ENCODE results near the gene RSPO3. TPM values are rescaled to one million over a fixed set of nuclear protein-coding genes. Genes with fewer than 3 reads are reported as not detected.

The RSPO3 gene
- total RNA-seq, 1 donor from 2014 or later = 2.6 TPM

DNA sequence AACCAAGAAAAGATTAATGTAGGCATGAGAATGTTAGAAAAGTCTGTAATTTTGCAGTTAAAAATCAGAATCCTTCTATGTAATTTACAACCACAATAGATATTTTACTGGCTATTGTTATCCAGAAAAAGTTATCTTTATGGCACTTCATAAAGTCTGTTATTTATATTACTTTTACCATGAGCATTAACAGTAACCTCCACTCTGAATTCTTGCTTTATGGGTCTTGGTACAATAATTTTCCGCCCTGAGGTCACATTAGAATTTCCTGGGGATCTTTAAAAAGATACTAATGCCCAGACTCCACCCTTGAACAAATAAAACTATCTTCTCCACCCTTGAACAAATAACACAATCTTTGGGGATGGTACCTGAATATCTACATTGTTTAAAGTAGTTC, 9.6 kb downstream of the RSPO3 start:
- Mint-ChIP-seq H3K4me1 (ENCODE audit: low read depth, unreplicated experiment) (peaks cover 7% of the 10 kb centered on the region), H3K9me3 (ENCODE audit: unreplicated experiment) (peaks cover 2% of the 10 kb centered on the region), H3K36me3 (ENCODE audit: low read depth, unreplicated experiment) (no peaks in the 10 kb centered on the region), H3K4me3 (ENCODE audit: unreplicated experiment) (no peak overlapping the region), H3K27ac (ENCODE audit: unreplicated experiment) (no peak overlapping the region), H3K27me3 (ENCODE audit: low read depth, unreplicated experiment) (peaks cover 4% of the 10 kb centered on the region)
- Histone ChIP-seq H3K4me1 (ENCODE audit: insufficient read depth, low read length) (no peaks in the 10 kb centered on the region), H3K27me3 (ENCODE audit: insufficient read depth, low read length) (peaks cover 12% of the 10 kb centered on the region), H3K9ac (ENCODE audit: low read length) (no peak overlapping the region), H3K4me3 (ENCODE audit: insufficient read depth, low read depth, low read length) (no peak overlapping the region), H3K4me2 (ENCODE audit: low read length) (no peak overlapping the region), H3K79me2 (ENCODE audit: insufficient read depth, low read length) (no peaks in the 10 kb centered on the region), H3K27ac (ENCODE audit: low read depth, low read length) (no peak overlapping the region), H3K36me3 (ENCODE audit: insufficient read depth, low read length) (no peaks in the 10 kb centered on the region), H2AFZ (ENCODE audit: low read depth, low read length) (no peak overlapping the region), H3K9me3 (ENCODE audit: insufficient read depth, low read depth, low read length) (no peaks in the 10 kb centered on the region), H4K20me1 (ENCODE audit: insufficient read depth, low read length) (no peaks in the 10 kb centered on the region)
- DNase-seq (ENCODE audit: low read depth) (no peak), FAIRE-seq (no peak)
- no peak for TF ChIP-seq EZH2 (IDR thresholded peaks at IDR 0.05; ENCODE audit: insufficient read depth, low read length)

DNA sequence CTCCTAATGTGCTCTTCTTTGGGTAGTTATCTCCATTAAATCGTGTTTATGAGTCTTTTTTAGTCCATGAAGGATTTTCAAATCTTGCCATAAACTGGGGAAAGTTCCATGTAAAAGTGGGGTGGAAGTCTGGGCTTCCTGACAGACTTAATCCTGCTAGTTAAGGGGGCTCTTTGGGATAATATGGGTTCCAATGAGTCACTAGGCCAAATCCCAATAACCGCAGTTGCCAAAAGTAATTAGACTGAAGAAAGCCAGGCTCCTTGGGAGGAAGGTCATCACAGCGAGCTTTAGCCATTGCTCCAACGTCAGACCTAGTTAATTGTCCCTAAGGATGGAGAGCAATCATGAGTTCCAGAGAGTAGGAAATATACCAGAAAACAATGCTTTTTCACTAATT, 10.8 kb downstream of the RSPO3 start:
- TF ChIP-seq, protein P1, sequence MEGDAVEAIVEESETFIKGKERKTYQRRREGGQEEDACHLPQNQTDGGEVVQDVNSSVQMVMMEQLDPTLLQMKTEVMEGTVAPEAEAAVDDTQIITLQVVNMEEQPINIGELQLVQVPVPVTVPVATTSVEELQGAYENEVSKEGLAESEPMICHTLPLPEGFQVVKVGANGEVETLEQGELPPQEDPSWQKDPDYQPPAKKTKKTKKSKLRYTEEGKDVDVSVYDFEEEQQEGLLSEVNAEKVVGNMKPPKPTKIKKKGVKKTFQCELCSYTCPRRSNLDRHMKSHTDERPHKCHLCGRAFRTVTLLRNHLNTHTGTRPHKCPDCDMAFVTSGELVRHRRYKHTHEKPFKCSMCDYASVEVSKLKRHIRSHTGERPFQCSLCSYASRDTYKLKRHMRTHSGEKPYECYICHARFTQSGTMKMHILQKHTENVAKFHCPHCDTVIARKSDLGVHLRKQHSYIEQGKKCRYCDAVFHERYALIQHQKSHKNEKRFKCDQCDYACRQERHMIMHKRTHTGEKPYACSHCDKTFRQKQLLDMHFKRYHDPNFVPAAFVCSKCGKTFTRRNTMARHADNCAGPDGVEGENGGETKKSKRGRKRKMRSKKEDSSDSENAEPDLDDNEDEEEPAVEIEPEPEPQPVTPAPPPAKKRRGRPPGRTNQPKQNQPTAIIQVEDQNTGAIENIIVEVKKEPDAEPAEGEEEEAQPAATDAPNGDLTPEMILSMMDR (IDR thresholded peaks at IDR 0.05; ENCODE audit: insufficient read depth, low read depth, low read length) = no peak
- TF ChIP-seq EZH2 (IDR thresholded peaks at IDR 0.05; ENCODE audit: insufficient read depth, low read length) = no peak
- Histone ChIP-seq H3K36me3 (ENCODE audit: insufficient read depth, low read length) (no peaks in the 10 kb centered on the region), H3K79me2 (ENCODE audit: insufficient read depth, low read length) (no peaks in the 10 kb centered on the region), H3K9me3 (ENCODE audit: insufficient read depth, low read depth, low read length) (no peaks in the 10 kb centered on the region), H3K9ac (ENCODE audit: low read length) (no peak overlapping the region), H3K4me1 (ENCODE audit: insufficient read depth, low read length) (no peaks in the 10 kb centered on the region), H3K27ac (ENCODE audit: low read depth, low read length) (no peak overlapping the region), H4K20me1 (ENCODE audit: insufficient read depth, low read length) (no peaks in the 10 kb centered on the region), H3K4me2 (ENCODE audit: low read length) (no peak overlapping the region), H2AFZ (ENCODE audit: low read depth, low read length) (no peak overlapping the region), H3K4me3 (ENCODE audit: insufficient read depth, low read depth, low read length) (no peak overlapping the region), H3K27me3 (ENCODE audit: insufficient read depth, low read length) (peaks cover 12% of the 10 kb centered on the region)
- Mint-ChIP-seq H3K4me1 (ENCODE audit: low read depth, unreplicated experiment) (peaks cover 4% of the 10 kb centered on the region), H3K4me3 (ENCODE audit: unreplicated experiment) (no peak overlapping the region), H3K27ac (ENCODE audit: unreplicated experiment) (no peak overlapping the region), H3K36me3 (ENCODE audit: low read depth, unreplicated experiment) (no peaks in the 10 kb centered on the region), H3K9me3 (ENCODE audit: unreplicated experiment) (peaks cover 2% of the 10 kb centered on the region), H3K27me3 (ENCODE audit: low read depth, unreplicated experiment) (peaks cover 3% of the 10 kb centered on the region)
- DNase-seq (ENCODE audit: low read depth) (no peak), FAIRE-seq (no peak)

DNA sequence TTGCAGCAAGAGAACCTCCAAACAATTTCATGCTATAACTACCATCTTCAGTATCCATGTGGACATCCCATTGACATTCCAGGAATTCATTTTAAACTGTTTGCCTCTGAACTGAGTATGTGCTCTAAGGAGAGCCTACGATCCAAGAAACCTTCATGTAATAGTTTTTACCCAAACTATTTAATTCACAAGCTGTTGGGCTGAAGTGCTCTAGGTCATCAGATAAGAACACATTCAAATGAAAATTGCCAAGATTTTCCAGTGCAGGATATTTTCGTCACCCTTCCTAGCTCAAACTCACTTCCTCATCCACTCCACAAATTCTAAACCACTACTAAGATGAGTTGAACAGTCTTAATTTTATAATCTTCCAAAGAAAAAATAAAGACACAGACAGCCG, 12.8 kb downstream of the RSPO3 start:
- Mint-ChIP-seq H3K9me3 (ENCODE audit: unreplicated experiment) (peaks cover 2% of the 10 kb centered on the region), H3K4me1 (ENCODE audit: low read depth, unreplicated experiment) (peaks cover 2% of the 10 kb centered on the region), H3K4me3 (ENCODE audit: unreplicated experiment) (no peak overlapping the region), H3K27ac (ENCODE audit: unreplicated experiment) (no peak overlapping the region), H3K36me3 (ENCODE audit: low read depth, unreplicated experiment) (no peaks in the 10 kb centered on the region), H3K27me3 (ENCODE audit: low read depth, unreplicated experiment) (no peaks in the 10 kb centered on the region)
- H4K20me1 ChIP-seq (ENCODE audit: insufficient read depth, low read length) = no peaks in the 10 kb centered on the region
- H3K9me3 ChIP-seq (ENCODE audit: insufficient read depth, low read depth, low read length) = no peaks in the 10 kb centered on the region
- TF ChIP-seq, protein P1 (IDR thresholded peaks at IDR 0.05; ENCODE audit: insufficient read depth, low read depth, low read length) = no peak
- no peak for TF ChIP-seq EZH2 (IDR thresholded peaks at IDR 0.05; ENCODE audit: insufficient read depth, low read length)
- no peak overlapping the region for H3K4me2 ChIP-seq (ENCODE audit: low read length)
- H3K4me1 ChIP-seq (ENCODE audit: insufficient read depth, low read length) = no peaks in the 10 kb centered on the region
- H3K27ac ChIP-seq (ENCODE audit: low read depth, low read length) = no peak overlapping the region
- FAIRE-seq (no peak), DNase-seq (ENCODE audit: low read depth) (no peak)
- no peak overlapping the region for H3K4me3 ChIP-seq (ENCODE audit: insufficient read depth, low read depth, low read length)
- H3K36me3 ChIP-seq (ENCODE audit: insufficient read depth, low read length) = no peaks in the 10 kb centered on the region
- peaks cover 9% of the 10 kb centered on the region for H3K27me3 ChIP-seq (ENCODE audit: insufficient read depth, low read length)
- H3K9ac ChIP-seq (ENCODE audit: low read length) = no peak overlapping the region
- H2AFZ ChIP-seq (ENCODE audit: low read depth, low read length) = no peak overlapping the region
- H3K79me2 ChIP-seq (ENCODE audit: insufficient read depth, low read length) = no peaks in the 10 kb centered on the region
